ENCODE results near the gene NSF. TPM values are rescaled to one million over a fixed set of nuclear protein-coding genes. Genes with fewer than 3 reads are reported as not detected.
A peak's percentile ranks its signal among the peaks of the same experiment; 100 is the strongest.
"Not testable (repeated sequence)": the region's sequence is repeated elsewhere in the genome, so short reads cannot be mapped to it uniquely, and the experiment has no call there.

The NSF gene
- total and polyA plus RNA-seq, 12 donors, result 7.5 to 101 (median 44.8) TPM

GRCh38 chr17:46765453-46765852 lies 175.0 kb downstream of the NSF start:
- Histone ChIP-seq H3K4me3 (no peak overlapping the region), H3K36me3 (replicated peaks in 1 of 2) (no peaks in the 10 kb centered on the region), H3K9me3 (replicated peaks in 1 of 3) (no peaks in the 10 kb centered on the region), H3K27me3 (no peaks in the 10 kb centered on the region), H3K4me1 (replicated peaks in 1 of 2) (peaks cover 8 to 17% of the 10 kb centered on the region in 2 donors), H3K27ac (peak overlapping the region in 1 of 5 donors; percentile 7)
- TF ChIP-seq CTCF (IDR thresholded peaks at IDR 0.05) (no peak), POLR2A (IDR thresholded peaks at IDR 0.05) (no peak)
- peak in 2 of 7 donors; percentile 9 to 41 for DNase-seq
- intact Hi-C loops (cut with DNase I), result no loop called here
- 81 to 95% (median 93%) methylated on average over 6 to 12 of the region's 12 CpGs for WGBS, 4 donors

- H3K4me3 ChIP-seq, result no peak overlapping the region
- intact Hi-C loops (cut with DNase I), result no loop called here
- H3K36me3 ChIP-seq (replicated peaks in 1 of 2), result no peaks in the 10 kb centered on the region
- H3K9me3 ChIP-seq (replicated peaks in 1 of 3), result no peaks in the 10 kb centered on the region
- WGBS, 4 donors, result 87 to 91% (median 90%) methylated on average over 16 to 21 of the region's 21 CpGs
- no peaks in the 10 kb centered on the region for H3K27me3 ChIP-seq
- no peak for TF ChIP-seq CTCF (IDR thresholded peaks at IDR 0.05)
- no peak overlapping the region for H3K27ac ChIP-seq
- peak in 2 of 7 donors; percentile 11 to 41 for DNase-seq
- H3K4me1 ChIP-seq (replicated peaks in 1 of 2), result peaks cover 8 to 21% of the 10 kb centered on the region in 2 donors
These were observed 176.3 kb downstream of the NSF start for GRCh38 chr17:46766493-46767491.

GRCh38 chr17:46768540-46768870 lies 178.0 kb downstream of the NSF start:
- Histone ChIP-seq H3K36me3 (replicated peaks in 1 of 2) (no peaks in the 10 kb centered on the region), H3K4me3 (no peak overlapping the region), H3K27me3 (no peaks in the 10 kb centered on the region), H3K27ac (no peak overlapping the region), H3K9me3 (replicated peaks in 1 of 3) (no peaks in the 10 kb centered on the region), H3K4me1 (replicated peaks in 1 of 2) (peaks cover 8 to 28% of the 10 kb centered on the region in 2 donors)
- no peak for DNase-seq
- TF ChIP-seq POLR2A (IDR thresholded peaks at IDR 0.05) (no peak), CTCF (IDR thresholded peaks at IDR 0.05) (no peak)
- WGBS, 4 donors, result 81 to 98% (median 90%) methylated on average over 6 to 15 of the region's 15 CpGs
- intact Hi-C loops (cut with DNase I), result no loop called here

GRCh38 chr17:46768896-46769295 lies 178.4 kb downstream of the NSF start:
- H3K4me3 ChIP-seq; H3K27me3 ChIP-seq; H3K36me3 ChIP-seq (replicated peaks in 1 of 2); H3K9me3 ChIP-seq (replicated peaks in 1 of 3); intact Hi-C loops (cut with DNase I); DNase-seq; H3K27ac ChIP-seq: not testable (repeated sequence)
- WGBS, 4 donors, result 95 to 99% (median 96%) methylated on average over 14 of the region's 14 CpGs
- H3K4me1 ChIP-seq (replicated peaks in 1 of 2), result peaks cover 8 to 28% of the 10 kb centered on the region in 2 donors

Measured in adrenal gland (tissue), 12 donors.